ENCODE results near the gene UGT1A10.

GRCh38 chr2:233811732-233812131 lies 175.5 kb downstream of the UGT1A10 start:
- TF ChIP-seq, protein P1, sequence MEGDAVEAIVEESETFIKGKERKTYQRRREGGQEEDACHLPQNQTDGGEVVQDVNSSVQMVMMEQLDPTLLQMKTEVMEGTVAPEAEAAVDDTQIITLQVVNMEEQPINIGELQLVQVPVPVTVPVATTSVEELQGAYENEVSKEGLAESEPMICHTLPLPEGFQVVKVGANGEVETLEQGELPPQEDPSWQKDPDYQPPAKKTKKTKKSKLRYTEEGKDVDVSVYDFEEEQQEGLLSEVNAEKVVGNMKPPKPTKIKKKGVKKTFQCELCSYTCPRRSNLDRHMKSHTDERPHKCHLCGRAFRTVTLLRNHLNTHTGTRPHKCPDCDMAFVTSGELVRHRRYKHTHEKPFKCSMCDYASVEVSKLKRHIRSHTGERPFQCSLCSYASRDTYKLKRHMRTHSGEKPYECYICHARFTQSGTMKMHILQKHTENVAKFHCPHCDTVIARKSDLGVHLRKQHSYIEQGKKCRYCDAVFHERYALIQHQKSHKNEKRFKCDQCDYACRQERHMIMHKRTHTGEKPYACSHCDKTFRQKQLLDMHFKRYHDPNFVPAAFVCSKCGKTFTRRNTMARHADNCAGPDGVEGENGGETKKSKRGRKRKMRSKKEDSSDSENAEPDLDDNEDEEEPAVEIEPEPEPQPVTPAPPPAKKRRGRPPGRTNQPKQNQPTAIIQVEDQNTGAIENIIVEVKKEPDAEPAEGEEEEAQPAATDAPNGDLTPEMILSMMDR (IDR thresholded peaks at IDR 0.05; ENCODE audit: borderline replicate concordance, extremely low read depth, low read length, poor library complexity, severe bottlenecking): no peak
- TF ChIP-seq EZH2 (IDR thresholded peaks at IDR 0.05; ENCODE audit: borderline replicate concordance, low read depth, low read length, severe bottlenecking): no peak
